HG03378 (cell line): ENCODE data around the gene MAP4K4.

Experiments used
- ATAC-seq: cut with Tn5 transposase; IDR thresholded peaks from one replicate; pipeline ENCODE4 v1.9.1; 2021; ENCODE audit warnings: mild to moderate bottlenecking, moderate library complexity; ENCODE audit not compliant: unreplicated experiment

Gene MAP4K4

GRCh38 chr2:101697124-101698013 is at the start of gene MAP4K4:
Gene MAP4K4, plus strand, starts transcription at chr2:101697707. Its CDS starts 374 bp downstream, at chr2:101698081.
- no peak for ATAC-seq

- ATAC-seq: no peak
These were observed 44.0 kb upstream of the MAP4K4 start for GRCh38 chr2:101653469-101653868.

- no peak for ATAC-seq
These were observed 41.6 kb upstream of the MAP4K4 start for GRCh38 chr2:101655702-101656422.

GRCh38 chr2:101657787-101658186 is 39.7 kb upstream of the MAP4K4 start:
- ATAC-seq: no peak

GRCh38 chr2:101658387-101658786 is 39.1 kb upstream of the MAP4K4 start:
- no peak for ATAC-seq

- ATAC-seq: no peak
These were observed 32.2 kb upstream of the MAP4K4 start for GRCh38 chr2:101665312-101665711.

GRCh38 chr2:101667823-101668222 is 29.7 kb upstream of the MAP4K4 start:
- ATAC-seq: no peak

GRCh38 chr2:101672047-101672446 is 25.5 kb upstream of the MAP4K4 start:
- no peak for ATAC-seq

- ATAC-seq: no peak
These were observed 23.6 kb upstream of the MAP4K4 start for GRCh38 chr2:101673920-101674319.

- ATAC-seq: peak; percentile 59
These were observed 22.0 kb upstream of the MAP4K4 start for GRCh38 chr2:101675512-101675911.

GRCh38 chr2:101676674-101677073 is 20.8 kb upstream of the MAP4K4 start:
- no peak for ATAC-seq

- no peak for ATAC-seq
These were observed 19.8 kb upstream of the MAP4K4 start for GRCh38 chr2:101677658-101678057.

- ATAC-seq: no peak
These were observed 19.1 kb upstream of the MAP4K4 start for GRCh38 chr2:101678379-101678778.

GRCh38 chr2:101679037-101679726 is 18.3 kb upstream of the MAP4K4 start:
- ATAC-seq: no peak

GRCh38 chr2:101679801-101680487 is 17.6 kb upstream of the MAP4K4 start:
- no peak for ATAC-seq

- no peak for ATAC-seq
These were observed 15.2 kb upstream of the MAP4K4 start for GRCh38 chr2:101682311-101682710.

GRCh38 chr2:101684313-101684712 is 13.2 kb upstream of the MAP4K4 start:
- ATAC-seq: no peak

GRCh38 chr2:101688261-101688660 is 9.2 kb upstream of the MAP4K4 start:
- ATAC-seq: no peak

- no peak for ATAC-seq
These were observed 8.2 kb upstream of the MAP4K4 start for GRCh38 chr2:101689114-101689825.

GRCh38 chr2:101690547-101691152 is 6.9 kb upstream of the MAP4K4 start:
- no peak for ATAC-seq
